GM12865 (cell line): Measurements from ENCODE around the gene TTC9B.
A peak's percentile ranks its signal among the peaks of the same experiment; 100 is the strongest.

Experiments used
- DNase-seq: peaks from one replicate; pipeline ENCODE4 v3.0.0; 2010; ENCODE audit warnings: low read depth
- H3K4me3 ChIP-seq: 2 replicates; pipeline ENCODE4 v1.5.1; 2011; ENCODE audit warnings: mild to moderate bottlenecking, low read depth, low read length, control low read depth
- CTCF ChIP-seq: IDR thresholded peaks from 2 replicates; pipeline ENCODE4 v1.5.1; 2011; ENCODE audit warnings: low read length, control low read depth, low read depth, inconsistent platforms; ENCODE audit not compliant: insufficient read depth; ENCODE audit errors: missing control alignments

TTC9B gene

GRCh38 chr19:40200341-40201099 lies 17.7 kb downstream of the TTC9B start:
- TF ChIP-seq CTCF = no peak
- no peak for DNase-seq

DNA sequence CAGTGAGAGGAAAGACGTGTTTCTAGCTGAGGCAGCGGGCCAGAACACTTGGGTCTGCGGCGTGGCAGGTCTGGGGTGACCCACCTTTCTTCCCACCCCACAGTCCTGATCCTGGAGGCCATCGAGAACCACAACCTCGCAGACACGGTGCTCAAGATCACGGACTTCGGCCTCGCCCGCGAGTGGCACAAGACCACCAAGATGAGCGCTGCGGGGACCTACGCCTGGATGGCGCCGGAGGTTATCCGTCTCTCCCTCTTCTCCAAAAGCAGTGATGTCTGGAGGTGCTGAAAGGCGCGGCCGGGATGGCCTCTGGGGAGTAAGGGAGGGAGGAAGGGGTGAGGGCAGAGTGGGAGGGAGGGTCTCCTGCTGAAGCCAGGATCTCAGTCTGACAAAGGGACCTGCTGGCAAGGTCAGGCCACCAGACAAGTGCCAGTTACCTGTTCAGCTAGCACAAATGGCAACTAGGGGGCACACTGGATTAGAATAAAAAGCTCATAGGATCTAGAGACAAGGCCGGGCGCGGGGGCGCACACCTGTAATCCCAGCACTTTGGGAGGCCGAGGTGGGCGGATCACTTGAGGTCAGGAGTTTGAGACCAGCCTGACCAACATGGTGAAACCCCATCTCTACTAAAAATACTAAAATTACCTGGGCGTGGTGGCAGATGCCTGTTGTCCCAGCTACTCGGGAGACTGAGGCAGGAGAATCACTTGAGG lies 19.8 kb downstream of the TTC9B start:
- DNase-seq = no peak
- H3K4me3 ChIP-seq = no peak overlapping the region
- TF ChIP-seq CTCF = no peak

More at GRCh38 chr19:40200341-40201099, 17.7 kb downstream of the TTC9B start:
- H3K4me3 ChIP-seq = no peak overlapping the region

DNA sequence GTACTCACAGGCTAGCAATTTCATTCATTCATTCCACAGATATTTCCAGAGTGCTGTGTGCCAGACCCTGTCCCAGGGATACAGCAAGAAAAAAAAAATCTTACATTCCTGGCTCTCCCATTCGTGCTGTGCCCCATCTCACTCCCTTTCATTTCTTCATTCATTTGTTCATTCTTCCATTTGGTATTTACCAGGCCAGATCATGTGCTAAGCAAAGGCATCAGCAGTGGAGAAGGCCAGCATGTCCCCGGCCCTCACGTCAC lies 24.7 kb downstream of the TTC9B start:
- TF ChIP-seq CTCF = no peak
- no peak overlapping the region for H3K4me3 ChIP-seq
- DNase-seq = no peak

GRCh38 chr19:40192758-40193586 lies 25.2 kb downstream of the TTC9B start:
- no peak overlapping the region for H3K4me3 ChIP-seq
- TF ChIP-seq CTCF = no peak

DNA sequence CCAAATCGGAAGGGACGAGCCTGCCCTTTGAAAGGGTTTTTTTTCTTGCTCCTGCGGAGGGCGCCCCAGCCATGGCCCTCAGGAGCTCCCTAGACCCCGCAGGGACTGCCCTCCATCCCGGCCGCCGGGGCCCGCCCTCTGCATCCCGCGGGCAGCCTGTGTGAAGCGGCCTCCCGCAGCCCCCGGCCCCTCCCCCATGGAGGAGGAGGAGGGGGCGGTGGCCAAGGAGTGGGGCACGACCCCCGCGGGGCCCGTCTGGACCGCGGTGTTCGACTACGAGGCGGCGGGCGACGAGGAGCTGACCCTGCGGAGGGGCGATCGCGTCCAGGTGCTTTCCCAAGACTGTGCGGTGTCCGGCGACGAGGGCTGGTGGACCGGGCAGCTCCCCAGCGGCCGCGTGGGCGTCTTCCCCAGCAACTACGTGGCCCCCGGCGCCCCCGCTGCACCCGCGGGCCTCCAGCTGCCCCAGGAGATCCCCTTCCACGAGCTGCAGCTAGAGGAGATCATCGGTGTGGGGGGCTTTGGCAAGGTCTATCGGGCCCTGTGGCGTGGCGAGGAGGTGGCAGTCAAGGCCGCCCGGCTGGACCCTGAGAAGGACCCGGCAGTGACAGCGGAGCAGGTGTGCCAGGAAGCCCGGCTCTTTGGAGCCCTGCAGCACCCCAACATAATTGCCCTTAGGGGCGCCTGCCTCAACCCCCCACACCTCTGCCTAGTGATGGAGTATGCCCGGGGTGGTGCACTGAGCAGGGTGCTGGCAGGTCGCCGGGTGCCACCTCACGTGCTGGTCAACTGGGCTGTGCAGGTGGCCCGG lies 26.1 kb downstream of the TTC9B start:
- peak; percentile 44 for DNase-seq
- peak; percentile 20 for TF ChIP-seq CTCF
- H3K4me3 ChIP-seq = peak overlapping the region; percentile 83

More at GRCh38 chr19:40192758-40193586, 25.2 kb downstream of the TTC9B start:
- DNase-seq = no peak
